H9 (cell line): Measurements from ENCODE around the gene STMN3. TPM values are rescaled to one million over a fixed set of nuclear protein-coding genes. Genes with fewer than 3 reads are reported as not detected.

Source experiments
- DNase-seq: peaks from one replicate; pipeline ENCODE4 v3.0.0-alpha.2; 2017
- H2AFZ ChIP-seq: one replicate; pipeline ENCODE4 v1.6.1; 2013; ENCODE audit warnings: mild to moderate bottlenecking, low read length, control low read depth, moderate library complexity
- H2AK5ac ChIP-seq: 2 replicates; pipeline ENCODE4 v1.6.1; 2013; ENCODE audit warnings: low read length, control low read depth, mixed read lengths; ENCODE audit not compliant: insufficient read length
- H2BK120ac ChIP-seq: one replicate; pipeline ENCODE4 v1.6.1; 2013; ENCODE audit warnings: low read depth, mild to moderate bottlenecking, low read length, control low read depth, inconsistent platforms; ENCODE audit not compliant: poor library complexity, severe bottlenecking
- H2BK12ac ChIP-seq: 2 replicates; pipeline ENCODE4 v1.6.1; 2013; ENCODE audit warnings: low read length, control low read depth, mixed read lengths, low read depth; ENCODE audit not compliant: insufficient read length
- H2BK15ac ChIP-seq: 2 replicates; pipeline ENCODE4 v1.6.1; 2013; ENCODE audit warnings: low read depth, low read length, control low read depth
- H2BK20ac ChIP-seq: one replicate; pipeline ENCODE4 v1.6.1; 2013; ENCODE audit warnings: low read depth, mild to moderate bottlenecking, low read length, control low read depth, inconsistent platforms; ENCODE audit not compliant: poor library complexity, severe bottlenecking
- H2BK5ac ChIP-seq: 2 replicates; pipeline ENCODE4 v1.6.1; 2013; ENCODE audit warnings: low read length, control low read depth, mixed read lengths; ENCODE audit not compliant: insufficient read length
- H3K14ac ChIP-seq: 2 replicates; pipeline ENCODE4 v1.6.1; 2013; ENCODE audit warnings: low read length, control low read depth; ENCODE audit not compliant: insufficient read depth
- H3K18ac ChIP-seq: 2 replicates; pipeline ENCODE4 v1.6.1; 2013; ENCODE audit warnings: low read depth, mild to moderate bottlenecking, mixed read lengths, low read length, control low read depth; ENCODE audit not compliant: insufficient read length
- H3K23ac ChIP-seq: 2 replicates; pipeline ENCODE4 v1.6.1; 2013; ENCODE audit warnings: low read length, control low read depth, mixed read lengths, low read depth; ENCODE audit not compliant: insufficient read length
- H3K23me2 ChIP-seq: 2 replicates; pipeline ENCODE4 v1.6.1; 2013; ENCODE audit warnings: low read depth, mild to moderate bottlenecking, mixed read lengths, low read length, control low read depth; ENCODE audit not compliant: insufficient read length, poor library complexity, severe bottlenecking
- H3K27ac ChIP-seq: 2 replicates; pipeline ENCODE4 v1.5.1; 2013; ENCODE audit warnings: low read length, control low read depth, mixed read lengths, low read depth; ENCODE audit not compliant: insufficient read length
- H3K27me3 ChIP-seq: 2 replicates; pipeline ENCODE4 v1.6.1; 2013; ENCODE audit warnings: low read length, control low read depth, inconsistent platforms; ENCODE audit not compliant: insufficient read depth
- H3K4ac ChIP-seq: 2 replicates; pipeline ENCODE4 v1.6.1; 2013; ENCODE audit warnings: low read depth, mild to moderate bottlenecking, control low read depth, inconsistent platforms, low read length, moderate library complexity
- H3K4me1 ChIP-seq: 2 replicates; pipeline ENCODE4 v1.6.1; 2013; ENCODE audit warnings: low read length, control low read depth, inconsistent platforms; ENCODE audit not compliant: insufficient read depth
- H3K4me2 ChIP-seq: 2 replicates; pipeline ENCODE4 v1.6.1; 2013; ENCODE audit warnings: low read length, control low read depth, mixed read lengths; ENCODE audit not compliant: insufficient read length, insufficient read depth
- H3K56ac ChIP-seq: 2 replicates; pipeline ENCODE4 v1.6.1; 2013; ENCODE audit warnings: low read depth, mild to moderate bottlenecking, mixed read lengths, low read length, control low read depth; ENCODE audit not compliant: insufficient read length
- H3K79me1 ChIP-seq: 2 replicates; pipeline ENCODE4 v1.6.1; 2013; ENCODE audit warnings: low read depth, mild to moderate bottlenecking, moderate library complexity, low read length, control low read depth, inconsistent platforms; ENCODE audit not compliant: insufficient read depth, poor library complexity, severe bottlenecking
- H3K79me2 ChIP-seq: 2 replicates; pipeline ENCODE4 v1.6.1; 2013; ENCODE audit warnings: low read length, control low read depth, inconsistent platforms; ENCODE audit not compliant: insufficient read depth
- H3K9ac ChIP-seq: 2 replicates; pipeline ENCODE4 v1.6.1; 2013; ENCODE audit warnings: low read length, control low read depth, mixed read lengths; ENCODE audit not compliant: insufficient read length; ENCODE audit errors: extremely low read depth
- H3K9me3 ChIP-seq: one replicate; pipeline ENCODE4 v1.6.1; 2013; ENCODE audit warnings: low read depth, low read length, inconsistent platforms; ENCODE audit not compliant: control insufficient read depth
- H3T11ph ChIP-seq: one replicate; pipeline ENCODE4 v1.6.1; 2013; ENCODE audit warnings: mild to moderate bottlenecking, low read length, control low read depth, inconsistent platforms
- H4K20me1 ChIP-seq: one replicate; pipeline ENCODE4 v1.6.1; 2013; ENCODE audit not compliant: control insufficient read depth, insufficient read length, insufficient read depth
- H4K5ac ChIP-seq: 2 replicates; pipeline ENCODE4 v1.6.1; 2013; ENCODE audit warnings: low read depth, mild to moderate bottlenecking, mixed read lengths, low read length, control low read depth; ENCODE audit not compliant: insufficient read length
- H4K8ac ChIP-seq: replicated peaks from 2 replicates; pipeline ENCODE4 v1.6.1; 2013; ENCODE audit warnings: low read length, control low read depth, mixed read lengths, low read depth; ENCODE audit not compliant: insufficient read length
- H4K91ac ChIP-seq: 2 replicates; pipeline ENCODE4 v1.6.1; 2013; ENCODE audit warnings: low read depth, mild to moderate bottlenecking, moderate library complexity, mixed read lengths, low read length, control low read depth; ENCODE audit not compliant: insufficient read length
- H3K27ac Mint-ChIP-seq, 3 experiments: 2 replicates in 2 of 3; 3 replicates in 1 of 3; pipeline ENCODE4 v1.8.0; 2020 to 2021; ENCODE audit warnings: mixed read lengths in 3 of 3, mild to moderate bottlenecking in 1 of 3, moderate library complexity in 1 of 3
- H3K27me3 Mint-ChIP-seq: 2 replicates; pipeline ENCODE4 v1.8.0; 2021; ENCODE audit warnings: low read depth, mild to moderate bottlenecking, moderate library complexity, mixed read lengths
- H3K36me3 Mint-ChIP-seq, 3 experiments: 2 replicates in 2 of 3; 3 replicates in 1 of 3; pipeline ENCODE4 v1.8.0; 2020 to 2021; ENCODE audit warnings: low read depth in 3 of 3, mixed read lengths in 3 of 3; ENCODE audit not compliant: insufficient read depth in 1 of 3
- H3K4me1 Mint-ChIP-seq, 2 experiments: 2 replicates each; pipeline ENCODE4 v1.8.0; 2020; ENCODE audit warnings: mixed read lengths in 2 of 2
- H3K4me3 Mint-ChIP-seq, 2 experiments: 2 replicates in 1 of 2; 3 replicates in 1 of 2; pipeline ENCODE4 v1.8.0; 2020 to 2021; ENCODE audit warnings: mild to moderate bottlenecking in 2 of 2, mixed read lengths in 2 of 2, moderate library complexity in 1 of 2
- H3K9me3 Mint-ChIP-seq, 2 experiments: 2 replicates in 1 of 2; 3 replicates in 1 of 2; pipeline ENCODE4 v1.8.0; 2020; ENCODE audit warnings: mild to moderate bottlenecking in 2 of 2, mixed read lengths in 2 of 2, moderate library complexity in 1 of 2
- WGBS: extraction: QIAGEN DNeasy Blood & Tissue Kit; methylation state at CpG from one replicate; pipeline ENCODE4 v1.1.7; 2013; ENCODE audit warnings: missing lambda C conversion rate, low lambda C conversion rate, mixed read lengths; ENCODE audit not compliant: insufficient read length; ENCODE audit errors: extremely low coverage; 5-methylcytosine and 5-hydroxymethylcytosine counted together
- total RNA-seq: library from RNA; stranded (reverse); gene quantifications from 2 replicates; pipeline ENCODE4 v1.2.1, GENCODE V29; 2021
- TF ChIP-seq, protein P1 (sequence below): fragments of 200-600 bp; sonication (generic); conservative IDR thresholded peaks from 3 replicates; pipeline ENCODE4 v1.8.0; 2021; ENCODE audit warnings: antibody characterized with exemption, mild to moderate bottlenecking

The STMN3 gene
- total RNA-seq, 1 experiment from 2014 or later, result 54.0 TPM

DNA sequence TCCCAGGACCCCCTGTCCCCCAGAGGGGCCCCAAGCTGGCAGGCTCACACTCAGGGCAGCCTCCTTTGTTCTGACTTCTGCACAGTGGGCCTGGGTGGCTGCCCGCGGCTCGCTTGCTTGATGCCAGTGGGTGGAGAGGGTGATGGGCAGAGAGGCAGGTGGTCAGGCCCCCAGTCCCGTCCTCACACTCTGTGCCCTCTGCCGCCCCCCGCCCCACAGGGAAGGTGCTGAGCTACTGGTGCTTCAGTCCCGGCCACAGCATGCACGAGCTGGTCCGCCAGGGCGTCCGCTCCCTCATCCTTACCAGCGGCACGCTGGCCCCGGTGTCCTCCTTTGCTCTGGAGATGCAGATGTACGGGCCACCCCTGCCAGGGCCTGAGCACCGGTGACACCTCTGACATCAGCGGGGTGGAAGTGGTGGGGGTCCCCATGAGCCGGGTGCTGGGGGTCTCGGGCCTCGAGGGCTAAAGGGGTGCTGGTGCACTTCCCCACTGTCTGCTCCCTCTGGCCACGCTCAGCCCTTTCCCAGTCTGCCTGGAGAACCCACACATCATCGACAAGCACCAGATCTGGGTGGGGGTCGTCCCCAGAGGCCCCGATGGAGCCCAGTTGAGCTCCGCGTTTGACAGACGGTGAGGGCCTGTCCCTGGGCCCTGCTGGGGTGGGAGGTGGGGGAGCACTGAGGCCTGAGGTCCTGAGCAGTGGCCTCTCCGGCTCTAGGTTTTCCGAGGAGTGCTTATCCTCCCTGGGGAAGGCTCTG lies 34.4 kb upstream of the STMN3 start:
- H2BK15ac ChIP-seq, result no peak overlapping the region
- H3K4ac ChIP-seq, result no peak overlapping the region
- H3K23me2 ChIP-seq, result no peaks in the 10 kb centered on the region
- no peaks in the 10 kb centered on the region for H3K4me1 Mint-ChIP-seq
- no peaks in the 10 kb centered on the region for H3K9me3 ChIP-seq
- no peaks in the 10 kb centered on the region for H3K9me3 Mint-ChIP-seq
- no peak overlapping the region for H2AFZ ChIP-seq
- no peak overlapping the region for H4K5ac ChIP-seq
- H3K79me1 ChIP-seq, result no peaks in the 10 kb centered on the region
- H2BK20ac ChIP-seq, result no peak overlapping the region
- no peaks in the 10 kb centered on the region for H3K27me3 ChIP-seq
- H3K4me1 ChIP-seq, result no peaks in the 10 kb centered on the region
- H3K18ac ChIP-seq, result no peak overlapping the region
- H4K91ac ChIP-seq, result no peak overlapping the region
- no peak overlapping the region for H2AK5ac ChIP-seq
- no peaks in the 10 kb centered on the region for H3K79me2 ChIP-seq
- no peak overlapping the region for H3K4me3 Mint-ChIP-seq
- WGBS, result no CpG with 5 or more reads among the region's 29 CpGs
- H3T11ph ChIP-seq, result no peak overlapping the region
- DNase-seq, result no peak
- no peak overlapping the region for H2BK12ac ChIP-seq
- no peak overlapping the region for H4K8ac ChIP-seq
- no peak overlapping the region for H3K27ac ChIP-seq
- H3K27me3 Mint-ChIP-seq, result no peaks in the 10 kb centered on the region; the same call in 1 of the 2 replicates
- TF ChIP-seq, protein P1, sequence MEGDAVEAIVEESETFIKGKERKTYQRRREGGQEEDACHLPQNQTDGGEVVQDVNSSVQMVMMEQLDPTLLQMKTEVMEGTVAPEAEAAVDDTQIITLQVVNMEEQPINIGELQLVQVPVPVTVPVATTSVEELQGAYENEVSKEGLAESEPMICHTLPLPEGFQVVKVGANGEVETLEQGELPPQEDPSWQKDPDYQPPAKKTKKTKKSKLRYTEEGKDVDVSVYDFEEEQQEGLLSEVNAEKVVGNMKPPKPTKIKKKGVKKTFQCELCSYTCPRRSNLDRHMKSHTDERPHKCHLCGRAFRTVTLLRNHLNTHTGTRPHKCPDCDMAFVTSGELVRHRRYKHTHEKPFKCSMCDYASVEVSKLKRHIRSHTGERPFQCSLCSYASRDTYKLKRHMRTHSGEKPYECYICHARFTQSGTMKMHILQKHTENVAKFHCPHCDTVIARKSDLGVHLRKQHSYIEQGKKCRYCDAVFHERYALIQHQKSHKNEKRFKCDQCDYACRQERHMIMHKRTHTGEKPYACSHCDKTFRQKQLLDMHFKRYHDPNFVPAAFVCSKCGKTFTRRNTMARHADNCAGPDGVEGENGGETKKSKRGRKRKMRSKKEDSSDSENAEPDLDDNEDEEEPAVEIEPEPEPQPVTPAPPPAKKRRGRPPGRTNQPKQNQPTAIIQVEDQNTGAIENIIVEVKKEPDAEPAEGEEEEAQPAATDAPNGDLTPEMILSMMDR, result no peak
- no peak overlapping the region for H2BK120ac ChIP-seq
- no peak overlapping the region for H3K4me2 ChIP-seq
- no peaks in the 10 kb centered on the region for H4K20me1 ChIP-seq
- no peak overlapping the region for H3K27ac Mint-ChIP-seq
- H3K23ac ChIP-seq, result no peak overlapping the region
- H3K56ac ChIP-seq, result no peak overlapping the region
- H3K36me3 Mint-ChIP-seq, result peaks cover 5 to 8% (median 6%) of the 10 kb centered on the region in 3 experiments; a peak in 6 of 7 replicates
- no peak overlapping the region for H3K14ac ChIP-seq
- no peak overlapping the region for H3K9ac ChIP-seq
- no peak overlapping the region for H2BK5ac ChIP-seq
